Endothelial cell (in vitro differentiated cells): ENCODE results near the gene RFT1. TPM values are rescaled to one million over a fixed set of nuclear protein-coding genes. Genes with fewer than 3 reads are reported as not detected.

Experiments used
- DNase-seq: peaks from one replicate; pipeline ENCODE4 v3.0.0; 2021; ENCODE audit warnings: low spot score
- H3K27ac Mint-ChIP-seq: one replicate; pipeline ENCODE4 v1.8.0; 2021; ENCODE audit warnings: mixed read lengths, inconsistent platforms; ENCODE audit not compliant: unreplicated experiment
- H3K27me3 Mint-ChIP-seq: one replicate; pipeline ENCODE4 v1.8.0; 2021; ENCODE audit warnings: mild to moderate bottlenecking, moderate library complexity, mixed read lengths, inconsistent platforms; ENCODE audit not compliant: unreplicated experiment
- H3K36me3 Mint-ChIP-seq: one replicate; pipeline ENCODE4 v1.8.0; 2021; ENCODE audit warnings: mild to moderate bottlenecking, low read depth, mixed read lengths, inconsistent platforms; ENCODE audit not compliant: unreplicated experiment
- H3K4me1 Mint-ChIP-seq: one replicate; pipeline ENCODE4 v1.8.0; 2021; ENCODE audit warnings: mild to moderate bottlenecking, mixed read lengths, inconsistent platforms; ENCODE audit not compliant: unreplicated experiment
- H3K4me3 Mint-ChIP-seq: one replicate; pipeline ENCODE4 v1.8.0; 2021; ENCODE audit warnings: mild to moderate bottlenecking, mixed read lengths, inconsistent platforms; ENCODE audit not compliant: unreplicated experiment
- H3K9me3 Mint-ChIP-seq: one replicate; pipeline ENCODE4 v1.8.0; 2021; ENCODE audit warnings: mixed read lengths, inconsistent platforms; ENCODE audit not compliant: unreplicated experiment
- CTCF ChIP-seq: fragments of 200-600 bp; sonication (generic); IDR thresholded peaks from one replicate; pipeline ENCODE4 v1.5.0; 2021; ENCODE audit warnings: antibody characterized with exemption; ENCODE audit not compliant: unreplicated experiment
- total RNA-seq: library from RNA; stranded (reverse); fragmentation: NEBNext Ultra II Directional; extraction: Animal tissue kit (Norgen Biotek cat#: 25700); gene quantifications from one replicate; pipeline ENCODE4 v1.2.1, GENCODE V29; 2021; ENCODE audit not compliant: unreplicated experiment

RFT1 gene
- total RNA-seq, 1 donor from 2014 or later: 21.1 TPM

DNA sequence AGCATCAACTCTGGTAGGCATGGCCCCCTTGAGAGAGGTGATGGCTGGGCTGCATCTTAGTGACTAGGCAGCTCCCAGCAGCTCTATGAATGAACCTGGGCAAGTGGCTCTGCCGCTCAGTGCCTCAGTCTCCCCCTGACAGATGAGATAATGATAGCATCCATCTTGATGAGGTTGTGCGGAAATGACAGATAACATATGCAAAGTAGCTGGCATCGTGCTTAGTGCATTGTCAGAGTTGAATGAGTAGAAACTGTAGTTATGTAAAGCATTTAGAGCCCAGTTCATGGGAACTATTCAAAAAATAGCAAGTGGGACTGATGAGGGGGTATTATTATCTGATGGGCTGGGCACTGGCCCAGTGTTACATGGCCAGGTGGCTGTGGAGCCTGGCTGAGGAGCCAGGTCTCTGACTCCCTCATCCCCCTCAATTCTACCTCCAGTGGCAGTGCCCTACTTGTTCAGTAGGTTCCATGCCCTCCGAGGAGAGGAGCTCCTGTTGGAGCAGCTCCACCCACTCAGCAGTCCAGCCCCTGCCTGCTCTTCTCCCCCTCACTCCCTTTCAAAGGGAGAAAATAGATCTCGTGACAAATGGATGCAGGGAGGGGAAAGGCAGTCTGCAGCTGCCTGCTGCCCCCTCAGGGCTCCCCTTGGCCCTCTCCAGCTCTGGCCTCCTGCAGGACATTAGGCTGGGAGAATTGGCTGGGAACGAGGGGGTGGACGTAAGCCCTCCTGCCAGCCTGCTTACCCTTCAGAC, 37.4 kb upstream of the RFT1 start:
- peak overlapping the region; percentile 61 for H3K27ac Mint-ChIP-seq

DNA sequence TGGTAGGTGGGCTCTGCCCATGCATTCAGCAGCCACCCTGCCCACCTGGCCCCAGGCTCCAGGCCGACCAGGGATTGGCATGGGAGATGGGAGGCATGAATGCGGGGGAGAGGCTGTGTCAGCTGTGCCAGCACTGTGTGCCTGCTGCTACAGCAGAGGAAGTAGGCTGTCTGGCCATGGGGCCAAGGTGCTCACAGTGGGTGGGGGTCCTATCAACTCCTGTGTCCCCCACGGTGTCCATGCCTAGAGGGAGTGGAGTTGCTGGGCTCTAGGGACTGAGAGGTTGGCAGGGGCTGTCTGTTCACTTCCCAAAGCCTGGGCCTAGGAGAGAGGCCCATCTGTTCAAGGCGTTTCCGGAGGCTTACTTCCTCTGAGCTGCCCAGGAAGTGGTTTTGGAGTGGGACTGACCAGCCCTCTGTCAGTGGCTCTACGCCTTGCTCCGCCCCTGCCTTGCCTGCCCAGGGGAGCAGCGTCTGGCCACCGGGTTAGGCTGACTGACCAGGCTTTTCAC, 36.6 kb upstream of the RFT1 start:
- peaks cover 3% of the 10 kb centered on the region for H3K36me3 Mint-ChIP-seq

More for the DNA sequence above, 37.4 kb upstream of the RFT1 start:
- no peak for TF ChIP-seq CTCF
- DNase-seq: no peak
- H3K27me3 Mint-ChIP-seq: peaks cover 17% of the 10 kb centered on the region
- peaks cover 56% of the 10 kb centered on the region for H3K4me1 Mint-ChIP-seq
- H3K9me3 Mint-ChIP-seq: no peaks in the 10 kb centered on the region
- peaks cover 3% of the 10 kb centered on the region for H3K36me3 Mint-ChIP-seq
- H3K4me3 Mint-ChIP-seq: peak overlapping the region; percentile 79

GRCh38 chr3:53166206-53166605, 36.0 kb upstream of the RFT1 start:
- no peak for TF ChIP-seq CTCF

More for the DNA sequence above, 36.6 kb upstream of the RFT1 start:
- Mint-ChIP-seq H3K4me3 (no peak overlapping the region), H3K4me1 (peaks cover 52% of the 10 kb centered on the region), H3K27me3 (peaks cover 21% of the 10 kb centered on the region), H3K9me3 (no peaks in the 10 kb centered on the region), H3K27ac (no peak overlapping the region)
- TF ChIP-seq CTCF: no peak
- peak; percentile 55 for DNase-seq

GRCh38 chr3:53164911-53165310, 34.7 kb upstream of the RFT1 start:
- Mint-ChIP-seq H3K27me3 (peaks cover 23% of the 10 kb centered on the region), H3K4me1 (peaks cover 41% of the 10 kb centered on the region), H3K4me3 (no peak overlapping the region), H3K27ac (no peak overlapping the region), H3K9me3 (no peaks in the 10 kb centered on the region), H3K36me3 (peaks cover 7% of the 10 kb centered on the region)
- peak; percentile 19 for DNase-seq
- TF ChIP-seq CTCF: no peak

More at GRCh38 chr3:53166206-53166605, 36.0 kb upstream of the RFT1 start:
- H3K27ac Mint-ChIP-seq: no peak overlapping the region
- H3K36me3 Mint-ChIP-seq: peaks cover 3% of the 10 kb centered on the region
- H3K27me3 Mint-ChIP-seq: peaks cover 22% of the 10 kb centered on the region
- no peaks in the 10 kb centered on the region for H3K9me3 Mint-ChIP-seq
- no peak for DNase-seq
- peaks cover 47% of the 10 kb centered on the region for H3K4me1 Mint-ChIP-seq
- no peak overlapping the region for H3K4me3 Mint-ChIP-seq
